ENCODE data around the gene UNC45A. TPM values are rescaled to one million over a fixed set of nuclear protein-coding genes. Genes with fewer than 3 reads are reported as not detected.
A peak's percentile ranks its signal among the peaks of the same experiment; 100 is the strongest.

UNC45A gene
- total RNA-seq, 1 donor from 2014 or later, result 56.8 TPM

DNA sequence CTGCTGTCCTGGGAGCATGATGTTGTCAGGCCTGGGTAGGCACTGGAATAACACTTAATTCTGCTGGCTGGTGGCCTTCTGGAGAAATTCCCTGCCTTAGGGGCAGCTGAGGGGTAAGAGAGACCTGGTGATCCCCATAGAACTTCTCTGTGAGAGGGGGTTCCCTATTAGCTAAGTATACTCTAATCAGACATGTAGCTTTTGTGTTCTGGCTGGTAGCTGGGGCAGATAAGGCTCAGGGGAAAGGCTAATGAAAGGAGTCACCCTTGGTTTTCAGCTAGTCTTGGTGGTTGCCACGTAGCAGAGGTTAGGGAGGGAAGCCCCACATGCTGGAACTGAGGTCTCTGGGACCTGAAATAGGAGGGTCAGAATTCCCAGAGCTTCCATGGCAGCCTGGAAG, 1.8 kb upstream of the UNC45A start:
- DNase-seq (ENCODE audit: low spot score) (no peak), ATAC-seq (no peak)
- intact Hi-C loops (cut with DNase I), result no loop called here

GRCh38 chr15:90934256-90934948, 683 bp upstream of the UNC45A start:
- peak; percentile 71 for ATAC-seq
- DNase-seq (ENCODE audit: low spot score), result peak; percentile 93
- intact Hi-C loops (cut with DNase I), result loop anchor here (2.0 kb wide), 1 partner anchor 32 kb away; the partner anchor contains the start of gene MAN2A2

DNA sequence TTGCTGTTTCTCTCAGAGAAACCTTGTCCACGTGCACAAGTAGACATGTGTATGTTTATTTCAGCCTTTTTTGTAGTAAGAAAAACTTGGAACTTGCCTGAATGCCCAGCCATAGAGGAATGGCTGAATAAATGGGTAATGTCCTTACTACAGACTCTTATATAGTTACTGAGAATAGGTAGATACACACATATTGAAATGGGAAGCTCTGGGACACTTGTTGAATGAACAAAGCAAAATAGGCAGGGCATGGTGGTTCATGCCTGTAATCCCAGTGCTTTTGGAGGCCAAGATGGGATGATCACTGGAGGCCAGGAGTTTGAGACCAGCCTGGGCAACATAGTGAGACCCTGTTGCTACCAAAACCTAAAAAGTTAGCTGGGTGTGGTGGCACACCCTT, 1.7 kb downstream of the UNC45A start:
- intact Hi-C loops (cut with DNase I), result no loop called here
- ATAC-seq, result no peak

GRCh38 chr15:90938261-90938660, 3.2 kb downstream of the UNC45A start:
- no peak for ATAC-seq
- intact Hi-C loops (cut with DNase I), result no loop called here
- DNase-seq (ENCODE audit: low spot score), result no peak

More for the DNA sequence above, 1.7 kb downstream of the UNC45A start:
- no peak for DNase-seq (ENCODE audit: low spot score)

DNA sequence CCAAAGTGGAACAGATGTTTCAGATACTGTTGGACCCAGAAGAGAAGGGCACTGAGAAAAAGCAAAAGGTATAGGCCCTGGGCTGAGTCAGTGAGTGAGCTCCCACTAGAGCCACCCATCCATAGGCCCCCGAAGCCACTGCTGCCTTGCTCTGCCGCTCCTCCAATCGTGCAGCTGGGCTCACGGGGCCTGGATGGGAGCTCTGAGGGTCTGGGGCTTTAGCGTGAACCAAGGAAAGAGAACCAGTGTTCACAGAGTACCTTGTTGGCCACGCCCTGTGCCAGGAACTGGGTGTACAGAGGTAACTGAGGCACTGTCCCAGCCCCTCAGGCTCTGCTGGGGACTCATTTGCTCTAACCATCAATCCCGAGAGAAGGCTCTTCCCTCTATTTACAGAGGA, 4.7 kb downstream of the UNC45A start:
- ATAC-seq, result no peak
- intact Hi-C loops (cut with DNase I), result no loop called here

GRCh38 chr15:90941038-90941437, 6.0 kb downstream of the UNC45A start:
- DNase-seq (ENCODE audit: low spot score) (no peak), ATAC-seq (no peak)
- intact Hi-C loops (cut with DNase I), result no loop called here

More for the DNA sequence above, 4.7 kb downstream of the UNC45A start:
- no peak for DNase-seq (ENCODE audit: low spot score)

- intact Hi-C loops (cut with DNase I), result no loop called here
- ATAC-seq, result no peak
- DNase-seq (ENCODE audit: low spot score), result no peak
Observed at GRCh38 chr15:90942354-90943120, 7.5 kb downstream of the UNC45A start.

DNA sequence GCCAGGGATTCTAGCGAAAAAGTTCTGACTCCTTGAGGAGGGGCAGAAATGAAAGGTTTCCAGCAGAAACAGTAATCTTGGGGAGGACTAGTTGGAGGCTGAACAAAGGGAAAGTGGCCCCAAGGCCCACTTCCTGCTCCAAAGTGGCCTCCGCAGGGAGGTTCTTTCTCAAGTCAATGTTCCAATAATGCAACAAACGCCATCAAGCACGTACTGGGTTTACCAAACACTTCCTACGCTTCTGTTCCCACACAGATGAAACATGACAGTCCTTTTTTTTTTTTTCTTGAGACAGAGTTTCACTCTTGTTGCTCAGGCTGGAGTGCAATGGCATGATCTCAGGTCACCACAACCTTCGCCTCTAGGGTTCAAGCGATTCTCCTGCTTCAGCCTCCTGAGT, 10.0 kb downstream of the UNC45A start:
- intact Hi-C loops (cut with DNase I), result no loop called here
- DNase-seq (ENCODE audit: low spot score) (no peak), ATAC-seq (no peak)

GRCh38 chr15:90946538-90946937, 11.5 kb downstream of the UNC45A start:
- no peak for DNase-seq (ENCODE audit: low spot score)
- intact Hi-C loops (cut with DNase I), result no loop called here
- ATAC-seq, result no peak

DNA sequence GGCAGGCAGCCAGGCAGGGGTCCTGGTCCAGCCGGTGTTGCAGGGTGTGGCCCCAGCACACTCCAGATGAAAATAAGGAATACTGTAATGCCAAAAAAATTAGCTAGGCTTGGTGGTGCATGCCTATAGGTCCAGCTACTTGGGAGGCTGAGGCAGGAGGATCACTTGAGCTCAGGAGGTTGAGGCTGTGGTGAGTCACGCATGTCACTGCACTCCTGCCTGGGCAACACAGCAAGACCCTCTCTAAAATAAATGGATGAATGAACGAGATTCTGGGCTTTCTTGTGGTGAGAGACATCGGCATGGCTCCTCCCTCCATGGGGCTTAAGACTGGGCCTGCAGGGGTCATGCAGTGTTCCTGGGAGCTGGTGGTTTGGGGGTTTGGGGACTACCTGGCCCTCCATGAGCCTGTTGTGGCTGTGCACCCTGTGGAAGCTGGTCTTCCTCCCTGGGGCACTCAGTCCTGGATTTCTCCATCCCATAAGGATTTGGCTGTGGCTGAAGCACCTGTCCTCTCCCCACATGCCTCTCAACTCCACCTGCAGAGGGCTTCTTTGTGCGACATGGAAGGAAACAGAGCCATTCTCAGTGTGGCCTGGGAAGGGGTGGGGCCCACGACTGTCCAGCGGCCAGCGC, 12.0 kb downstream of the UNC45A start:
- ATAC-seq (no peak), DNase-seq (ENCODE audit: low spot score) (no peak)
- intact Hi-C loops (cut with DNase I), result no loop called here

DNA sequence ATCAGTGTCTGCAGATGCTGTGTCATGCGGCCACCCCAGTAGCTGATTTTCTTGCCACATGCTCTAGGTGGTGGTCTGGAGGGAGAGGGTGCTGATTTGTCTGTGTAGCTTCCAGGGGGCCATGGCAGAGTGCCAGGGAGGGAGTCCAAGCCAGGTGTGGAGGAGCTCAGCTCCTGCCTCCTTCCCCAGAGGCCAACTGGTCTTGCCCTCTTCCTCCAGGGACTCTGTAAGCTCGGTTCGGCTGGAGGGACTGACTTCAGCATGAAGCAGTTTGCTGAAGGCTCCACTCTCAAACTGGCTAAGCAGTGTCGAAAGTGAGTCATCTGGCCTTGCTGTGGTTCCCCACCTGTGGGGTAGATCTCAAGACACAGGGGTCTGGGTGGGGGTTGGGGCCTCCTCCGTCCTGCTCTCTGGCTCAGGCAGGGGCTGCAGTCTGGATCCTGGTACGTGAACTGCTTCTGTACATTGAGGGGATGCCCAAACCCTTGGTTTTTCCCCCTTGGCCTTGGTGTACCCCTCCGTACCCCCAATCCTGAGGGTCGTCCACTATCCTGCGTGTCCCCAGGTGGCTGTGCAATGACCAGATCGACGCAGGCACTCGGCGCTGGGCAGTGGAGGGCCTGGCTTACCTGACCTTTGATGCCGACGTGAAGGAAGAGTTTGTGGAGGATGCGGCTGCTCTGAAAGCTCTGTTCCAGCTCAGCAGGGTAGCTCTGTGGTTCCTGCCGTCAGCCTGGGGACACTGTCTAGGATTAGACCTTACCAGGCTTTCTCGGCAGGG, 12.7 kb downstream of the UNC45A start:
- intact Hi-C loops (cut with DNase I), result no loop called here
- DNase-seq (ENCODE audit: low spot score) (peak; percentile 62), ATAC-seq (no peak)

DNA sequence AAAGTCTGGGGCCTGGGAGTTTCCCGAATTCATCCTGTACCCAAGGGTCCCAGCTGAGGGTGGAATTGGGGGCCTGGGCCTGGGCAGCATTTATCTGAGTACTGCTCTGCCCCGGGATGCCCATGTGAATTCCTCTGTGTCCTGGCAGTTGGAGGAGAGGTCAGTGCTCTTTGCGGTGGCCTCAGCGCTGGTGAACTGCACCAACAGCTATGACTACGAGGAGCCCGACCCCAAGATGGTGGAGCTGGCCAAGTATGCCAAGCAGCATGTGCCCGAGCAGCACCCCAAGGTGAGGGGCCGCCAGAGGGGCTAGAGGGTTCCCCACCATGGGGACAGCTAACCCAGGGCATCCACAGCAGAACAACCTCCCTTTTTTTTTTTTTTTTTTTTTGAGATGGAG, 13.4 kb downstream of the UNC45A start:
- no peak for DNase-seq (ENCODE audit: low spot score)

GRCh38 chr15:90949979-90950675, 15.0 kb downstream of the UNC45A start:
- intact Hi-C loops (cut with DNase I), result no loop called here
- no peak for ATAC-seq

More for the DNA sequence above, 13.4 kb downstream of the UNC45A start:
- no peak for ATAC-seq
- intact Hi-C loops (cut with DNase I), result no loop called here

DNA sequence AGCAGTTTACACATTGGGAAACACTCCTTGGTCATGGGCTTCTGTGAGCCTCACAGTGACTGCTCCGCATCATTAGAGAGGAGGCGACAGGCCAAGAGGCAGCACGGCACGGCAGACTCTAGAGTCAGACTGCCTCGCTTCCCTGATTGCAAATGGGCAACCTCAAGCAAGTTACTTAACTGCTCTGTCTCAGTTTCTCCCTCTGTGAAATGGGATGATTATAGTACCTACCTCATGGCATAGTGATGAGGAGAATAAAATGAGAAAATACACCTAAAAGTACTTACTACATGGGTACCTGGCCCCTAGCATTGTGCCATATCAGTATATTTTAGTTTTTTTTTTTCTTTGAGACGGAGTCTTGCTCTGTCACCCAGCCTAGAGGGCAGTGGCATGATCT, 15.6 kb downstream of the UNC45A start:
- ATAC-seq (no peak), DNase-seq (ENCODE audit: low spot score) (no peak)
- intact Hi-C loops (cut with DNase I), result no loop called here

More at GRCh38 chr15:90949979-90950675, 15.0 kb downstream of the UNC45A start:
- DNase-seq (ENCODE audit: low spot score), result no peak

- no peak for ATAC-seq
- intact Hi-C loops (cut with DNase I), result no loop called here
- no peak for DNase-seq (ENCODE audit: low spot score)
Observed at GRCh38 chr15:90952901-90953677, 18.0 kb downstream of the UNC45A start.

DNA sequence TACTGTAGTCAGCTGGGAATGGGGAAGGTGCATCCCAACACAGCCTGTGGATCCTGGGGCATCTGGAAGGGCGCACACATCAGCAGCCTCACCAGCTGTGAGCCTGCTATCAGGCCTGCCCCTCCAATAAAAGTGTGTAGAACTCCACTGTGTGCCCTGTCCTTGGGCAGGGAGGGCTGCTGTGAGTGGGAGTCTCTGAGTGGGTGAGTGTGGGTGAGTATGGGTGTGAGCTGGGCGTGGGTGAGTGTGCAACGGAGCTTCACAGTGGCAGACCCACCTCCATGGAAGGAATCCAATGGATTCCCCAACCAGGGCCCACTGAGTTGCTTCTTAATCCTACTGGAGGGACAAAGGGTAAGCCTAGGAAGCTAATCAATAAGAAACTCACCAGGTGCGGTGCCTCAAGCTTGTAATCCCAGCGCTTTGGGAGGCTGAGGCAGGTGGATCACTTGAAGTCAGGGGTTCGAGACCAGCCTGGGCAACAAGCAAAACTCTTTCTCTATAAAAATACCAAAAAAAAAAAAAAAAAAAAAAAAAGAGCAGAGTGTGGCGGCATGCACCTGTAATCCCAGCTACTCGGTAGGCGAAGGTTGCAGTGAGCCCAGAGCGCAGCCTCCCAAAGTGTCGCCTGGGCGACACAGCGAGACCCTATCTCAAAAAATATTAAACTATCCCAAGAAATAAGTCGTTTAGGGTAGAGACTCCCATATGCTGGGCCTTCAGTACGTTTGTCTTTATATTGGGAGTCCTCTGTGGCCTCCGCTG, 19.0 kb downstream of the UNC45A start:
- DNase-seq (ENCODE audit: low spot score), result no peak
- ATAC-seq, result no peak
- intact Hi-C loops (cut with DNase I), result no loop called here

Measured in sciatic nerve (tissue), 2 donors.